Measurements from ENCODE around the gene CCL4. TPM values are rescaled to one million over a fixed set of nuclear protein-coding genes. Genes with fewer than 3 reads are reported as not detected.

Gene CCL4
- total and polyA plus RNA-seq, 2 experiments from 2014 or later, result not detected

DNA sequence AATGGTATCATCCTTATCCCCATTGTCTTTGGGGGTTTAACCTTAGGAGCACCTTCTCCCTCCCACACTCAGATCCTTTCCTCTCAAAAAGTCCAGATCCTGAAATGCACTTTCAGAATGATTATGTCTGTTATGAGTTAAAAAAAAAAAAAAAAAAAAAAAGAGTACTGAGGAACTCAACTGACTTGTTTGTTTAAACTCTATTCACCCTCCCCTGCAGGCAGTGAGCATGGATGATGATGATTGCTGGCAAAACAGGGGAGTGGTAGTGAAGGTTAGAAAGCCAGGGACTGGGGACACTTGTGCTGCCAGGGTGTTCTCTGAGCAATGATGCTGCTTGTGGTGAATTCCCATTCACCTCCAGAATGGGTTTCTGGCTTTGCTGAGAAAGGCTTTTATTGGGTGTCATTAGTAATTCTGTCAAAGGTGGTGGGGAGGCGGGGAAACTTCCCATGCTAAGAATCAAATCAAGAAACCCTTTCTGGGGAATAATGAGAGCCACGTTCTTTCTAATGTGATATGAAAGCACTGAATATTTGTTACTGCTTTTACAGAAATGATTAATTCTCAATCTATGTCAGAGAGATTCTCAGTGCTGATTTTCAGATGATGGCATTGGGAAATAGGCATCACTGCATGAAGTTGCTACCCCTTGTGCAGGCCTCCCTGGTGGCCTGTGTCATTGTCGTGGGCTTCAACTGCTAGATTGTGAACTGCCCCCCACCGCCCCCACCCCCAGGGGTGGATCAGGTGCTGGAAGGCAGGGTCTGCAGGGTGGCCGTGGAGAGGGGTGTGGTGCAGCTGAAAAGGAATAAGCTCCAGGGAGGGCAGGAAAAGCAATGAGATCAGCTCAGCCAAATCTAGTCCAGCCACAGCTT, 14.1 kb downstream of the CCL4 start:
- no peaks in the 10 kb centered on the region for H3K36me3 ChIP-seq (ENCODE audit: insufficient read depth)
- Mint-ChIP-seq H3K4me1 (peaks cover 4% of the 10 kb centered on the region), H3K36me3 (ENCODE audit: low read depth) (peaks cover 9% of the 10 kb centered on the region; the same call in 1 of the 3 replicates), H3K9me3 (peaks cover 15% of the 10 kb centered on the region), H3K27ac (no peak overlapping the region), H3K4me3 (no peak overlapping the region), H3K27me3 (ENCODE audit: insufficient read depth, low read depth, poor library complexity) (peaks cover 8% of the 10 kb centered on the region)
- peaks cover 5% of the 10 kb centered on the region for H3K4me1 ChIP-seq (ENCODE audit: insufficient read depth)
- no peaks in the 10 kb centered on the region for H3K79me2 ChIP-seq (replicated peaks; ENCODE audit: insufficient read depth)
- H3K4me2 ChIP-seq, result no peak overlapping the region
- H3K4me3 ChIP-seq, result no peak overlapping the region
- no peaks in the 10 kb centered on the region for H4K20me1 ChIP-seq (replicated peaks; ENCODE audit: insufficient read depth)
- H3F3A ChIP-seq (replicated peaks; ENCODE audit: low read depth), result no peaks in the 10 kb centered on the region
- DNase-seq (ENCODE audit: low spot score), result no peak
- H3K9me2 ChIP-seq (ENCODE audit: insufficient read depth), result no peaks in the 10 kb centered on the region; the same call in none of the 2 replicates
- no peaks in the 10 kb centered on the region for H3K27me3 ChIP-seq (ENCODE audit: insufficient read depth)
- no peak for TF ChIP-seq POLR2AphosphoS5 (IDR thresholded peaks at IDR 0.05; ENCODE audit: low read depth)
- no peak overlapping the region; the same call in 1 of the 2 replicates for H2AFZ ChIP-seq
- H3K27ac ChIP-seq (ENCODE audit: low read depth), result no peak overlapping the region
- no peak for ATAC-seq

DNA sequence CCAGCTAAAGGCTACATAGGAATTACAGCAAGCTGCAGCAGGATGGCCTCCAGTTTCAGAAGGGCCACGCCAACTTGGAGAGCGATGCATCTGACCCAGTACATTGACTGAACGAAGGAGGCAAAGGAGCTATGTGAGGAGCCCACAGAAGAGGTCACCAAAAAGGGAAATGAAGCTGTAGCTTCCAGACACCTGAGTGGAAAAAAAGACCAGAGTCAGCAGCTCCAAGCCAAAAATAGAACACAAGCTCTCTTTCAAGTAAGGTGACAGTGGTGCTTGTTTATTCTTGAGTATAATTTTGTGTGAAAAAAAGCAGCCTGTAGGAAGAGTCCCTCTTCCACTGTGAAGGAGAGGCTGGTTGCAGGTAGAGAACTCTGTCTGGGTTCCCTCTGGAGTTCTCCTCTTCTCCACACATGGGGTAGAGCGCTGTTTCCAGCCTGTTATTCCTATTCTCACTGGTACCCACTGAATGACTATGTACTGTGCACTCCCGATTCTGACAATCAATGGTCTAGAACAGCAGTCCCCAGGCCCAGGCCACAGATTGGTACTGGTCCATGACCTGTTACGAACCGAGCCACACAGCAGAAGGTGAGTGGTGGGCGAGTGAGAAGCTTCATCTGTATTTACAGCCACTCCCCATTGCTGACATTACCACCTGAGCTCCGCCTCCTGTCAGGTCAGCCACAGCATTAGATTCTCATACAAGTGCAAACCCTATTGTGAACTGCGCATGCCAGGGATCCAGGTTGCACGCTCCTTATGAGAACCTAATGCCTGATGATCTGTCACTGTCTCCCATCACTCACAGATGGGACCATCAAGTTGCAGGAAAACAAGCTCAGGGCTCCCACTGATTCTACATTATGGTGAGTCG, 15.1 kb downstream of the CCL4 start:
- Mint-ChIP-seq H3K4me1 (peaks cover 14% of the 10 kb centered on the region), H3K4me3 (no peak overlapping the region), H3K27ac (no peak overlapping the region), H3K36me3 (ENCODE audit: low read depth) (0 out of 3 replicates have a peak, but pooled peaks cover 5% of the 10 kb centered on the region), H3K27me3 (ENCODE audit: insufficient read depth, low read depth, poor library complexity) (peaks cover 8% of the 10 kb centered on the region), H3K9me3 (peaks cover 11% of the 10 kb centered on the region)
- DNase-seq (ENCODE audit: low spot score) (no peak), ATAC-seq (no peak)
- Histone ChIP-seq H3K4me1 (ENCODE audit: insufficient read depth) (peaks cover 14% of the 10 kb centered on the region), H3K4me3 (no peak overlapping the region), H3K36me3 (ENCODE audit: insufficient read depth) (no peaks in the 10 kb centered on the region), H3K27ac (ENCODE audit: low read depth) (no peak overlapping the region), H3K27me3 (ENCODE audit: insufficient read depth) (no peaks in the 10 kb centered on the region), H3K4me2 (no peak overlapping the region), H2AFZ (no peak overlapping the region; the same call in 1 of the 2 replicates), H3K79me2 (replicated peaks; ENCODE audit: insufficient read depth) (no peaks in the 10 kb centered on the region), H3F3A (replicated peaks; ENCODE audit: low read depth) (no peaks in the 10 kb centered on the region), H3K9me2 (ENCODE audit: insufficient read depth) (no peaks in the 10 kb centered on the region; the same call in 1 of the 2 replicates), H4K20me1 (replicated peaks; ENCODE audit: insufficient read depth) (no peaks in the 10 kb centered on the region)
- TF ChIP-seq ZNF462 (CRISPR knock-in tag; IDR thresholded peaks at IDR 0.05) (no peak), ZNF114 (CRISPR knock-in tag; IDR thresholded peaks at IDR 0.05) (no peak), CREB1 (CRISPR knock-in tag; IDR thresholded peaks at IDR 0.05; ENCODE audit: low read depth) (no peak), CTCF (conservative IDR thresholded peaks at IDR 0.05; ENCODE audit: low read depth in 2 of 2) (no peak)
- TF ChIP-seq, protein P1, sequence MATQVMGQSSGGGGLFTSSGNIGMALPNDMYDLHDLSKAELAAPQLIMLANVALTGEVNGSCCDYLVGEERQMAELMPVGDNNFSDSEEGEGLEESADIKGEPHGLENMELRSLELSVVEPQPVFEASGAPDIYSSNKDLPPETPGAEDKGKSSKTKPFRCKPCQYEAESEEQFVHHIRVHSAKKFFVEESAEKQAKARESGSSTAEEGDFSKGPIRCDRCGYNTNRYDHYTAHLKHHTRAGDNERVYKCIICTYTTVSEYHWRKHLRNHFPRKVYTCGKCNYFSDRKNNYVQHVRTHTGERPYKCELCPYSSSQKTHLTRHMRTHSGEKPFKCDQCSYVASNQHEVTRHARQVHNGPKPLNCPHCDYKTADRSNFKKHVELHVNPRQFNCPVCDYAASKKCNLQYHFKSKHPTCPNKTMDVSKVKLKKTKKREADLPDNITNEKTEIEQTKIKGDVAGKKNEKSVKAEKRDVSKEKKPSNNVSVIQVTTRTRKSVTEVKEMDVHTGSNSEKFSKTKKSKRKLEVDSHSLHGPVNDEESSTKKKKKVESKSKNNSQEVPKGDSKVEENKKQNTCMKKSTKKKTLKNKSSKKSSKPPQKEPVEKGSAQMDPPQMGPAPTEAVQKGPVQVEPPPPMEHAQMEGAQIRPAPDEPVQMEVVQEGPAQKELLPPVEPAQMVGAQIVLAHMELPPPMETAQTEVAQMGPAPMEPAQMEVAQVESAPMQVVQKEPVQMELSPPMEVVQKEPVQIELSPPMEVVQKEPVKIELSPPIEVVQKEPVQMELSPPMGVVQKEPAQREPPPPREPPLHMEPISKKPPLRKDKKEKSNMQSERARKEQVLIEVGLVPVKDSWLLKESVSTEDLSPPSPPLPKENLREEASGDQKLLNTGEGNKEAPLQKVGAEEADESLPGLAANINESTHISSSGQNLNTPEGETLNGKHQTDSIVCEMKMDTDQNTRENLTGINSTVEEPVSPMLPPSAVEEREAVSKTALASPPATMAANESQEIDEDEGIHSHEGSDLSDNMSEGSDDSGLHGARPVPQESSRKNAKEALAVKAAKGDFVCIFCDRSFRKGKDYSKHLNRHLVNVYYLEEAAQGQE (IDR thresholded peaks at IDR 0.05; ENCODE audit: unreplicated experiment), result no peak
